GM21529 (cell line): Measurements from ENCODE around the gene MORN1.
"Not testable (repeated sequence)": the region's sequence is repeated elsewhere in the genome, so short reads cannot be mapped to it uniquely, and the experiment has no call there.

Source experiments
- ATAC-seq: cut with Tn5 transposase; IDR thresholded peaks from one replicate; pipeline ENCODE4 v1.9.1; 2021; ENCODE audit not compliant: unreplicated experiment

Gene MORN1

GRCh38 chr1:2341706-2342383, 49.5 kb downstream of the MORN1 start:
- ATAC-seq: no peak

GRCh38 chr1:2340918-2341254, 50.5 kb downstream of the MORN1 start:
- no peak for ATAC-seq

- no peak for ATAC-seq
Observed at GRCh38 chr1:2340086-2340917, 51.1 kb downstream of the MORN1 start.

GRCh38 chr1:2339206-2340085, 51.9 kb downstream of the MORN1 start:
- no peak for ATAC-seq

- ATAC-seq: no peak
Observed at GRCh38 chr1:2337501-2337900, 53.9 kb downstream of the MORN1 start.

- ATAC-seq: no peak
Observed at GRCh38 chr1:2337081-2337480, 54.3 kb downstream of the MORN1 start.

GRCh38 chr1:2336499-2336898, 54.9 kb downstream of the MORN1 start:
- no peak for ATAC-seq

- no peak for ATAC-seq
Observed at GRCh38 chr1:2335721-2336455, 55.5 kb downstream of the MORN1 start.

GRCh38 chr1:2334883-2335534, 56.3 kb downstream of the MORN1 start:
- no peak for ATAC-seq

- no peak for ATAC-seq
Observed at GRCh38 chr1:2334366-2334765, 57.0 kb downstream of the MORN1 start.

- not testable (repeated sequence) for ATAC-seq
Observed at GRCh38 chr1:2331580-2331979, 59.8 kb downstream of the MORN1 start.

- no peak for ATAC-seq
Observed at GRCh38 chr1:2331200-2331544, 60.2 kb downstream of the MORN1 start.

GRCh38 chr1:2330519-2331199, 60.7 kb downstream of the MORN1 start:
- ATAC-seq: no peak

GRCh38 chr1:2330035-2330434, 61.3 kb downstream of the MORN1 start:
- ATAC-seq: no peak

GRCh38 chr1:2328676-2329455, 62.5 kb downstream of the MORN1 start:
- ATAC-seq: no peak

GRCh38 chr1:2327841-2328240, 63.5 kb downstream of the MORN1 start:
- ATAC-seq: no peak

GRCh38 chr1:2327162-2327561, 64.2 kb downstream of the MORN1 start:
- not testable (repeated sequence) for ATAC-seq

GRCh38 chr1:2326524-2326923, 64.8 kb downstream of the MORN1 start:
- no peak for ATAC-seq
